HL-60 (cell line): ENCODE measurements around the gene MRPL22.
"Not testable (repeated sequence)": the region's sequence is repeated elsewhere in the genome, so short reads cannot be mapped to it uniquely, and the experiment has no call there.

Experiments
- DNase-seq, 2 experiments: peaks; one replicate each; pipeline ENCODE4 v3.0.0-alpha.2; 2010 to 2020; ENCODE audit warnings: low read depth in 1 of 2, low spot score in 1 of 2
- H3K27ac ChIP-seq: fragments of 250-450 bp; sonication (Bioruptor Pico); replicated peaks from 2 replicates; pipeline ENCODE4 v1.5.1; 2020; ENCODE audit warnings: mild to moderate bottlenecking, moderate library complexity
- H3K27me3 ChIP-seq: fragments of 250-450 bp; sonication (Bioruptor Pico); 2 replicates; pipeline ENCODE4 v1.5.1; 2021; ENCODE audit warnings: mild to moderate bottlenecking, moderate library complexity; ENCODE audit not compliant: insufficient read depth, poor library complexity, severe bottlenecking
- H3K4me3 ChIP-seq: replicated peaks from 2 replicates; pipeline ENCODE4 v1.5.1; 2011; ENCODE audit warnings: mild to moderate bottlenecking, control low read depth, low read length; ENCODE audit not compliant: insufficient read depth
- GABPA ChIP-seq: IDR thresholded peaks from 2 replicates; pipeline ENCODE4 v1.6.1; 2012; ENCODE audit warnings: low read depth
- POLR2AphosphoS5 ChIP-seq: IDR thresholded peaks from 2 replicates; pipeline ENCODE4 v1.6.1; 2012; ENCODE audit warnings: low read depth
- SPI1 ChIP-seq: IDR thresholded peaks from 2 replicates; pipeline ENCODE4 v1.6.1; 2012; ENCODE audit warnings: low read depth, mild to moderate bottlenecking, borderline replicate concordance
- TF ChIP-seq, protein P1 (sequence below): IDR thresholded peaks from 2 replicates; pipeline ENCODE4 v1.6.1; 2012; ENCODE audit warnings: low read depth; ENCODE audit not compliant: insufficient replicate concordance
- TF ChIP-seq, protein P2 (sequence below): IDR thresholded peaks from one replicate; pipeline ENCODE4 v1.5.1; 2011; ENCODE audit warnings: low read length, control low read depth, inconsistent platforms; ENCODE audit not compliant: insufficient read depth

MRPL22 gene

DNA sequence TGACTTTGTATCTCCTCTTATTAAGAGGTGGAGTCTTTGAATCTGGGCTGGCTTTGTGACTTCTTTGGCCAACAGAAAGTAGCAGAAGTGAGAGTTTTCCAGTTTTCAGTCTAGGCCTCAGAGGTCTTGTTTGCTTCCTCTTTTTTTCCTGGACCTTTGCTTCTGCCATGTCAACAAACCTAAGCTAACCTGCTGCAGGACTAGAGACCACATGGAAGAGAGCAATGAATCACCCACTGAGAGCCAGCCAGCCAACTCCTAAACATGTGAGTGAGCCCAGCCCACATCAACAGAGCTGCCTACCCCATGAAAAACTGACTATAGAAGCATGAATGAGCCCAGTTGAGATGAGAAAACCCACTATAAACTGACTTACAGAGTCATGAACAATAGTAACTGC is 29.9 kb downstream of the MRPL22 start:
- Histone ChIP-seq H3K4me3 (no peak overlapping the region), H3K27ac (no peak overlapping the region), H3K27me3 (no peaks in the 10 kb centered on the region)
- no peak for DNase-seq
- TF ChIP-seq POLR2AphosphoS5 (no peak), GABPA (no peak), SPI1 (no peak)
- TF ChIP-seq, protein P1, sequence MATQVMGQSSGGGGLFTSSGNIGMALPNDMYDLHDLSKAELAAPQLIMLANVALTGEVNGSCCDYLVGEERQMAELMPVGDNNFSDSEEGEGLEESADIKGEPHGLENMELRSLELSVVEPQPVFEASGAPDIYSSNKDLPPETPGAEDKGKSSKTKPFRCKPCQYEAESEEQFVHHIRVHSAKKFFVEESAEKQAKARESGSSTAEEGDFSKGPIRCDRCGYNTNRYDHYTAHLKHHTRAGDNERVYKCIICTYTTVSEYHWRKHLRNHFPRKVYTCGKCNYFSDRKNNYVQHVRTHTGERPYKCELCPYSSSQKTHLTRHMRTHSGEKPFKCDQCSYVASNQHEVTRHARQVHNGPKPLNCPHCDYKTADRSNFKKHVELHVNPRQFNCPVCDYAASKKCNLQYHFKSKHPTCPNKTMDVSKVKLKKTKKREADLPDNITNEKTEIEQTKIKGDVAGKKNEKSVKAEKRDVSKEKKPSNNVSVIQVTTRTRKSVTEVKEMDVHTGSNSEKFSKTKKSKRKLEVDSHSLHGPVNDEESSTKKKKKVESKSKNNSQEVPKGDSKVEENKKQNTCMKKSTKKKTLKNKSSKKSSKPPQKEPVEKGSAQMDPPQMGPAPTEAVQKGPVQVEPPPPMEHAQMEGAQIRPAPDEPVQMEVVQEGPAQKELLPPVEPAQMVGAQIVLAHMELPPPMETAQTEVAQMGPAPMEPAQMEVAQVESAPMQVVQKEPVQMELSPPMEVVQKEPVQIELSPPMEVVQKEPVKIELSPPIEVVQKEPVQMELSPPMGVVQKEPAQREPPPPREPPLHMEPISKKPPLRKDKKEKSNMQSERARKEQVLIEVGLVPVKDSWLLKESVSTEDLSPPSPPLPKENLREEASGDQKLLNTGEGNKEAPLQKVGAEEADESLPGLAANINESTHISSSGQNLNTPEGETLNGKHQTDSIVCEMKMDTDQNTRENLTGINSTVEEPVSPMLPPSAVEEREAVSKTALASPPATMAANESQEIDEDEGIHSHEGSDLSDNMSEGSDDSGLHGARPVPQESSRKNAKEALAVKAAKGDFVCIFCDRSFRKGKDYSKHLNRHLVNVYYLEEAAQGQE, result no peak
- TF ChIP-seq, protein P2, sequence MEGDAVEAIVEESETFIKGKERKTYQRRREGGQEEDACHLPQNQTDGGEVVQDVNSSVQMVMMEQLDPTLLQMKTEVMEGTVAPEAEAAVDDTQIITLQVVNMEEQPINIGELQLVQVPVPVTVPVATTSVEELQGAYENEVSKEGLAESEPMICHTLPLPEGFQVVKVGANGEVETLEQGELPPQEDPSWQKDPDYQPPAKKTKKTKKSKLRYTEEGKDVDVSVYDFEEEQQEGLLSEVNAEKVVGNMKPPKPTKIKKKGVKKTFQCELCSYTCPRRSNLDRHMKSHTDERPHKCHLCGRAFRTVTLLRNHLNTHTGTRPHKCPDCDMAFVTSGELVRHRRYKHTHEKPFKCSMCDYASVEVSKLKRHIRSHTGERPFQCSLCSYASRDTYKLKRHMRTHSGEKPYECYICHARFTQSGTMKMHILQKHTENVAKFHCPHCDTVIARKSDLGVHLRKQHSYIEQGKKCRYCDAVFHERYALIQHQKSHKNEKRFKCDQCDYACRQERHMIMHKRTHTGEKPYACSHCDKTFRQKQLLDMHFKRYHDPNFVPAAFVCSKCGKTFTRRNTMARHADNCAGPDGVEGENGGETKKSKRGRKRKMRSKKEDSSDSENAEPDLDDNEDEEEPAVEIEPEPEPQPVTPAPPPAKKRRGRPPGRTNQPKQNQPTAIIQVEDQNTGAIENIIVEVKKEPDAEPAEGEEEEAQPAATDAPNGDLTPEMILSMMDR, result no peak

GRCh38 chr5:154971501-154971900 is 30.6 kb downstream of the MRPL22 start:
- DNase-seq, result no peak
- TF ChIP-seq, protein P1, result no peak
- TF ChIP-seq SPI1 (no peak), POLR2AphosphoS5 (no peak), GABPA (no peak)
- TF ChIP-seq, protein P2, result no peak
- no peaks in the 10 kb centered on the region for H3K27me3 ChIP-seq
- H3K4me3 ChIP-seq, result no peak overlapping the region
- H3K27ac ChIP-seq, result no peak overlapping the region

- no peak overlapping the region for H3K27ac ChIP-seq
- TF ChIP-seq, protein P2, result peak; percentile 38
- TF ChIP-seq, protein P1, result no peak
- TF ChIP-seq POLR2AphosphoS5, result no peak
- TF ChIP-seq GABPA, result no peak
- no peak overlapping the region for H3K4me3 ChIP-seq
- peak in 1 of 2 experiments; percentile 19 for DNase-seq
- no peaks in the 10 kb centered on the region for H3K27me3 ChIP-seq
These were observed 31.7 kb downstream of the MRPL22 start for GRCh38 chr5:154972476-154973080.

- H3K27ac ChIP-seq, H3K4me3 ChIP-seq, DNase-seq, H3K27me3 ChIP-seq: not testable (repeated sequence)
These were observed 35.2 kb downstream of the MRPL22 start for GRCh38 chr5:154976082-154976481.
